OCI-LY3 (cell line): ENCODE data around the gene MBOAT7.

Experiments
- H2AFZ ChIP-seq: fragments of 200-600, 300-600 bp; shearing (Covaris generic); 2 replicates; pipeline ENCODE4 v1.6.0; 2014; ENCODE audit warnings: antibody characterized with exemption, low read depth, low read length
- H3K27ac ChIP-seq: fragments of 200-600, 300-600 bp; sonication (generic); 2 replicates; pipeline ENCODE4 v1.5.1; 2014; ENCODE audit warnings: mild to moderate bottlenecking, low read length, moderate library complexity, mixed read lengths
- H3K27me3 ChIP-seq: fragments of 200-600, 300-600 bp; sonication (generic); 2 replicates; pipeline ENCODE4 v1.6.1; 2014; ENCODE audit warnings: low read depth, low read length, mixed read lengths
- H3K36me3 ChIP-seq: fragments of 200-600, 300-600 bp; sonication (generic); replicated peaks from 2 replicates; pipeline ENCODE3; 2014; ENCODE audit warnings: low read depth, low read length, mixed read lengths
- H3K4me1 ChIP-seq: fragments of 300-600, 200-600 bp; sonication (generic); 2 replicates; pipeline ENCODE4 v1.6.1; 2014; ENCODE audit warnings: low read length, mixed read lengths
- H3K4me2 ChIP-seq: fragments of 200-600, 300-600 bp; sonication (generic); 2 replicates; pipeline ENCODE4 v1.6.1; 2014; ENCODE audit warnings: low read length, mixed read lengths
- H3K4me3 ChIP-seq: fragments of 300-600, 200-600 bp; sonication (generic); 2 replicates; pipeline ENCODE4 v1.5.1; 2014; ENCODE audit warnings: antibody characterized with exemption, mild to moderate bottlenecking, low read length, moderate library complexity
- H3K79me2 ChIP-seq: fragments of 300-600, 200-600 bp; shearing (Covaris generic); 2 replicates; pipeline ENCODE4 v1.6.1; 2014; ENCODE audit warnings: mild to moderate bottlenecking, low read length, mixed read lengths
- H3K9ac ChIP-seq: fragments of 300-600, 200-600 bp; shearing (Covaris generic); 2 replicates; pipeline ENCODE4 v1.6.0; 2014; ENCODE audit warnings: mild to moderate bottlenecking, low read length, moderate library complexity
- H3K9me3 ChIP-seq: fragments of 200-600, 300-600 bp; shearing (Covaris generic); 2 replicates; pipeline ENCODE4 v1.6.1; 2014; ENCODE audit warnings: low read length, mixed read lengths; ENCODE audit not compliant: insufficient read depth
- H4K20me1 ChIP-seq: fragments of 200-600, 300-600 bp; sonication (generic); 2 replicates; pipeline ENCODE4 v1.6.1; 2016; ENCODE audit warnings: low read length, mixed read lengths; ENCODE audit not compliant: insufficient read depth
- EZH2phosphoT487 ChIP-seq: fragments of 200-600 bp; shearing (Covaris generic); IDR thresholded peaks from 2 replicates; pipeline ENCODE4 v1.6.1; 2018; ENCODE audit warnings: antibody characterized with exemption, mixed run types, low read depth
- TF ChIP-seq, protein P1 (sequence below): fragments of 200-600, 300-600 bp; sonication (generic); IDR thresholded peaks from 2 replicates; pipeline ENCODE4 v1.5.1; 2014; ENCODE audit warnings: antibody characterized with exemption, low read length, low read depth

The MBOAT7 gene, protein sequence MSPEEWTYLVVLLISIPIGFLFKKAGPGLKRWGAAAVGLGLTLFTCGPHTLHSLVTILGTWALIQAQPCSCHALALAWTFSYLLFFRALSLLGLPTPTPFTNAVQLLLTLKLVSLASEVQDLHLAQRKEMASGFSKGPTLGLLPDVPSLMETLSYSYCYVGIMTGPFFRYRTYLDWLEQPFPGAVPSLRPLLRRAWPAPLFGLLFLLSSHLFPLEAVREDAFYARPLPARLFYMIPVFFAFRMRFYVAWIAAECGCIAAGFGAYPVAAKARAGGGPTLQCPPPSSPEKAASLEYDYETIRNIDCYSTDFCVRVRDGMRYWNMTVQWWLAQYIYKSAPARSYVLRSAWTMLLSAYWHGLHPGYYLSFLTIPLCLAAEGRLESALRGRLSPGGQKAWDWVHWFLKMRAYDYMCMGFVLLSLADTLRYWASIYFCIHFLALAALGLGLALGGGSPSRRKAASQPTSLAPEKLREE

DNA sequence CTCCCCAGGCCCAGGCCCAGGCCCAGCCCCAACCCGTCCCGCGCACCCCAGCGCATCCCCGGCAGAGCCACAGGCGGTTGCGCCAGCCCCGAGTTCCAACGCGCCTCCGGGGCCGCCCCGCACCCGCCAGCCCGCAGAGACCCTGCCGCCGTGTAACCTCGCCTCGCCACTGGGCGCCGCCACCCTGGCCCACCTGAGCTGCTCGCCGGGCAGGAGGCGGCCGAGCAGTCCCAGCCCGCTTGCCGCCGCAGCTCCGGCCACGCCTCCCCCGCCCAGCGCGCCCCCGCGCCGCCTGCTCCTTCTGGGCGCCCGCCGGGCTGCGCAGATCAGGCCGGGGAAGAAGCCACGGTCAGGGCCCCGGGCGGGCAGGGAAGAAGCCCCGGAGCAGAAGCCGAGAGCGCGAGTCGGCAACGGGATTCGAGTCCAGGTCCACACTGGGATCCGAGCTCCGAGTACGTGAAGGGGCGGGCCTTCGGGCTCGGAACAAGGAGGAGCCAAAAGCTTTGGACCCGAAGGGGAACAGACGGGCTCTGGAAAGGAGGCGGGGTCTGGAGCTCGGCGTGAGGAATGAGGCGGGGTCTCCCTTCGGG lies at the start of gene MBOAT7:
TSS of gene MBOAT7 (minus strand) at position 436 of the 590 bp plus-strand sequence. CDS start 1,072 bp downstream, outside the sequence.
- Histone ChIP-seq H3K36me3 (peaks cover 17% of the 10 kb centered on the region), H3K4me3 (peak within 1 kb of the TSS; percentile 83), H4K20me1 (no peaks in the 10 kb centered on the region), H3K79me2 (peaks cover 25% of the 10 kb centered on the region), H3K27me3 (no peaks in the 10 kb centered on the region), H3K9me3 (no peaks in the 10 kb centered on the region), H2AFZ (peak within 1 kb of the TSS; percentile 76), H3K9ac (peak within 1 kb of the TSS; percentile 93), H3K4me1 (peaks cover 16% of the 10 kb centered on the region), H3K27ac (peak within 1 kb of the TSS; percentile 89), H3K4me2 (peak within 1 kb of the TSS; percentile 99)
- no peak for TF ChIP-seq EZH2phosphoT487
- TF ChIP-seq, protein P1, sequence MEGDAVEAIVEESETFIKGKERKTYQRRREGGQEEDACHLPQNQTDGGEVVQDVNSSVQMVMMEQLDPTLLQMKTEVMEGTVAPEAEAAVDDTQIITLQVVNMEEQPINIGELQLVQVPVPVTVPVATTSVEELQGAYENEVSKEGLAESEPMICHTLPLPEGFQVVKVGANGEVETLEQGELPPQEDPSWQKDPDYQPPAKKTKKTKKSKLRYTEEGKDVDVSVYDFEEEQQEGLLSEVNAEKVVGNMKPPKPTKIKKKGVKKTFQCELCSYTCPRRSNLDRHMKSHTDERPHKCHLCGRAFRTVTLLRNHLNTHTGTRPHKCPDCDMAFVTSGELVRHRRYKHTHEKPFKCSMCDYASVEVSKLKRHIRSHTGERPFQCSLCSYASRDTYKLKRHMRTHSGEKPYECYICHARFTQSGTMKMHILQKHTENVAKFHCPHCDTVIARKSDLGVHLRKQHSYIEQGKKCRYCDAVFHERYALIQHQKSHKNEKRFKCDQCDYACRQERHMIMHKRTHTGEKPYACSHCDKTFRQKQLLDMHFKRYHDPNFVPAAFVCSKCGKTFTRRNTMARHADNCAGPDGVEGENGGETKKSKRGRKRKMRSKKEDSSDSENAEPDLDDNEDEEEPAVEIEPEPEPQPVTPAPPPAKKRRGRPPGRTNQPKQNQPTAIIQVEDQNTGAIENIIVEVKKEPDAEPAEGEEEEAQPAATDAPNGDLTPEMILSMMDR = peak; percentile 49

DNA sequence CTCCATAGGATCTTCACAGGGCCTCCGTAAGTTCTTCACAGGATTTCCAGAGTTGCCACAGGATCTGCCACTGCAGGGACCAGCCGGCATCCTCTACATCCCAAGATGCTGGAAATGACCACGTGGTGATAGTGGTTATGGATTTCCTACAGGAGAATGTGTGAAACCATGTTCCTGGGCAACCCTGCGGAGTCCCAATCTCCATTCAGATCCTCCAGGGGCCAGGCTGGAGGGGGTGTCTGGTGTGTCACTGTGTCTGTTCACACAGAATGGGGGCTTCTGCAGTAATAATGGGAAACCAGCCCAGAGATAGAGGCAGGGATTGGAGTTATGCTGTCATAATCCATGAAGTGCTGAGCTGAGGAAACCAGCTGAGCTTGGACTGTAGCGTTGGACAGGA lies 44.6 kb upstream of the MBOAT7 start:
- H2AFZ ChIP-seq = no peak overlapping the region
- TF ChIP-seq, protein P1 = no peak
- TF ChIP-seq EZH2phosphoT487 = no peak
- no peaks in the 10 kb centered on the region for H3K36me3 ChIP-seq
- H3K4me3 ChIP-seq = no peak overlapping the region
- H3K27ac ChIP-seq = no peak overlapping the region
- no peak overlapping the region for H3K9ac ChIP-seq
- H3K79me2 ChIP-seq = no peaks in the 10 kb centered on the region
- no peaks in the 10 kb centered on the region for H4K20me1 ChIP-seq
- H3K9me3 ChIP-seq = no peaks in the 10 kb centered on the region
- no peak overlapping the region for H3K4me2 ChIP-seq
- no peaks in the 10 kb centered on the region for H3K4me1 ChIP-seq
- H3K27me3 ChIP-seq = peaks cover 54% of the 10 kb centered on the region

DNA sequence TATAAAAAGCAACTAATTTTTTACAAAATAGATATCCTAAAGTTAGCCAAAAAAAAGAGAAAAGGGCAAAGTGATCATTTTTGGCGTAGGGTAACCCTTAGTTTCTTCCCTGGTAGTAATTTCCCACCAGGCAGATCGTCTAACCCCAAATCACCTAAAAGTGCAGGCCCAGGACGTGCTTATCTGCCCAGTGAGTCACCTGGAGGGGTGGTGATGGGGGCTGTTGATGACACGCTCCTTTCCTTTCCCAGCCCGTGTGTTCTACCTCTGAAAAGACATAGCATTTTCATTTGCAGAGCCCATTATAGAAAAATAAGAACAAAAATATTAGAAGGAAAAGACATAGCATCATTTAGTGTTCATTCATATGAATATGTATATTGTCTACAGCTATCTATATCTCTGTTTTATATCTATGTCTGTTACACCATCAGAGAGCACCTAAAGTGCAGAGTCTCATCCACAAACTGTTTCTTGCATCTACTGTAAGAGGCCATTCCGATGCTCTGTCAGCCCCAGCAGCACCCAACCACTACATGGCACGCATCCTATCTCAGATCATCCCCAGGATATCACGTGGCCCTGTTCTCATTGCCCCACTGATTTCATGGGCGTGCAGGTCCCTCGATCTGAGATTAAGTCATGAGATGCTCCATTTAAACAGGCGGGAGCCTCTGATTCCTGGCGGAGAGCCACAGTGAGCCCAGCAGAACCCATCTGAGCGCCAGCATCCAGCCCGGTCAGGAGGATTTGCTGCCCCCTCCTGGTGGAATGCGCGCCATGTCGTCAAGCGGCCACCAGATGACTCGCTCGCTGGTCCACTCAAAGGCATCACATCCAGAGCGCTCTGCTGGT lies 41.9 kb upstream of the MBOAT7 start:
- no peak overlapping the region for H3K9ac ChIP-seq
- H3K4me3 ChIP-seq = no peak overlapping the region
- H3K79me2 ChIP-seq = no peaks in the 10 kb centered on the region
- no peaks in the 10 kb centered on the region for H3K4me1 ChIP-seq
- H3K27me3 ChIP-seq = peaks cover 42% of the 10 kb centered on the region
- no peaks in the 10 kb centered on the region for H4K20me1 ChIP-seq
- TF ChIP-seq, protein P1 = peak; percentile 96
- no peak for TF ChIP-seq EZH2phosphoT487
- no peak overlapping the region for H3K27ac ChIP-seq
- no peaks in the 10 kb centered on the region for H3K36me3 ChIP-seq
- peak overlapping the region; percentile 46 for H3K4me2 ChIP-seq
- H2AFZ ChIP-seq = no peak overlapping the region
- no peaks in the 10 kb centered on the region for H3K9me3 ChIP-seq

DNA sequence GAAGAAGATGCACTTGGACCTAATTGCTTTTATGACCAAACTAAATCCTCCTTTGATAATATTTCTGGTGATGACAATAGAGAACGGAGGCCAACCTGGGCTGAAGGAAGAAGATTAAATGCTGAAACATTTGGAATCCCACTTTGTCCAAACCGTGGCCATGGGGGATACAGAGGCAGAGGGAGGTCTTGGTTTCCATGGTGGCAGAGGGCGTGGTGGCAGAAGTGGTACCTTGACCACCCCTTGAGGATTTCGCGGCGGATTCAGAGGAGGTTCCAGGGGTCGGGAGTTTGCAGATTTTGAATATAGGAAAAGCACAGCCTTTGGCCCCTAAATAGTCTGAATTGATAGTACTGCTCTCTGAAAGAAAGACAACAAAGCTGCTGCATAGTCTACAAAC lies 40.7 kb upstream of the MBOAT7 start:
- H3K27me3 ChIP-seq = peaks cover 29% of the 10 kb centered on the region
- peaks cover 4% of the 10 kb centered on the region for H3K4me1 ChIP-seq
- no peak overlapping the region for H3K9ac ChIP-seq
- H3K36me3 ChIP-seq = no peaks in the 10 kb centered on the region
- H3K27ac ChIP-seq = no peak overlapping the region
- no peaks in the 10 kb centered on the region for H4K20me1 ChIP-seq
- H3K9me3 ChIP-seq = no peaks in the 10 kb centered on the region
- no peak for TF ChIP-seq EZH2phosphoT487
- TF ChIP-seq, protein P1 = no peak
- no peak overlapping the region for H3K4me2 ChIP-seq
- no peak overlapping the region for H2AFZ ChIP-seq
- H3K4me3 ChIP-seq = no peak overlapping the region
- no peaks in the 10 kb centered on the region for H3K79me2 ChIP-seq
